DMS79 treated with DMSO at 0.1 percent for 48 hours (cell line): ENCODE data around the gene CTIF.

Source experiments
- DNase-seq: peaks from one replicate; lab custom pipeline; 2025; lab: John Stamatoyannopoulos, UW

CTIF gene

DNA sequence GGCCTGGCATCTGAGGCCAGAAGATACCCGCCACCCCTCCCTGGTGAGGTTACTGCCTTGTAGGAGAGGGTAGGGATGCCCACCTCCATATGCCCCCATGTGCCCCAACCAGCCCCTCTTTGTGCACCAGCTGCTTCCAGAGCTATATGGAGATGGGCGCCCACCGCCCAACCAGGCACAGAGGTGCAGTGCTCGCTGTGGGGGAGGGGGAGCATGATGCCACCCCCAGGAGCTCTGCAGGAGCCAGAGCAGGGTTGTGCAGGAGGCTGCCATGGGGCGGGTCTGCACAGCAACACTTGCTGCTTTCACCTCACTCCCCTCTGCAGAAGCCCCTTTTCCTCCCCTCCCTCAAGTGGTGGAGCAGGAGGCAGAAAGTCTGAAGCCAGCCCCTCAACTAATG lies 237.3 kb downstream of the CTIF start:
- DNase-seq, result no peak

DNA sequence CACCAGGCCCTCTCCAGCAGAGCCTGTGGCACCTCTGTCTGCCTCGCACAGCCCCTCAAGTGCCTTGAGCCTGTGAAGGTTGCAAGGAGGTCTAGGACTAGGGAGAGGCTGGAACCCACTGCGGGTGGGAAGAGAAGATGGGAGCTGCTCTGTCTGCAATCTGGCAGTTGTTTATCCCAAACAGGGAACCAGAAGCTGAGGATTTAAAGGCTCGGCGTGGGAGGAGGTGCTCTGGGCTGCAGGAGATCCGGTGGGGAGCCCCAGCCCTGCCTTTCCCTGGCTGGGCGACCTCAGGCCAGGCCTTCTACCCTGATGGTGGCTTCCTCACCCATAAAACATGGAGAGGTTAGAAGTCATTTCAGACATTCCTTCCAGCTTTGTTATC lies 237.8 kb downstream of the CTIF start:
- no peak for DNase-seq

DNA sequence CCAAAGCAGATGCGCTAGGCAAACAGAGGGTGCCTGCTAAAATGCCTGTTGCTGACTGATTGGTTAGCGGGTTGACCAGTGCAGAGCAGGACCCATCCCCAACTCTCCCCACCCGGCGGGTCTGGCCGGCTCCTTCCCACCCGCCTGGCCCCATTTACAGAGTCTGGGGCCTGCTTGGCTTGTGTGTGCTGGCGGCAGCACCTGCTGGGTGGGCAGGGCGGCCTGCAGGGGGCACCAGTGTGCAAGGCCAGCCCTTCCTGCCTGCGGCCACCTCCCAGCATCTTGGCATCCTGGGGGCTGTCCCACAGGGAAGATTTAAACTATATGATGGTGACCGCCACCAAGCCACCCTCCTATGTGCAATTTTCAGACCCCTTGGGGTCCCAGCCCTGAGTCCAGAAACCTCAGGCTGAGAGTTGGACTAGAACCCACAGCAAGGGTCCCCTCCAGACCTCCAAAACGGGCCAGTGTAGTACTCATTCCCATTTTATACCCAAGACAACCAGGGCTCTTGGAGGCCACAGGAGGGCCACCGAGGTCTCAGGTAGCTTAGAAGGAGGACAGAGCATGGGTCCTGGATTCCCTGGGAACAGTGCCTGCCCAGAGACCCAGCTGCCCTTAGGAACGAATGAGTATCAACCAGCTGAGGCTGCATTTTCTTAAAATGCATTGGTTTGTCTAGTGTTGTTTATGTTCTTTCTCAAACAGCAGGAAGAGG lies 238.4 kb downstream of the CTIF start:
- DNase-seq, result no peak

DNA sequence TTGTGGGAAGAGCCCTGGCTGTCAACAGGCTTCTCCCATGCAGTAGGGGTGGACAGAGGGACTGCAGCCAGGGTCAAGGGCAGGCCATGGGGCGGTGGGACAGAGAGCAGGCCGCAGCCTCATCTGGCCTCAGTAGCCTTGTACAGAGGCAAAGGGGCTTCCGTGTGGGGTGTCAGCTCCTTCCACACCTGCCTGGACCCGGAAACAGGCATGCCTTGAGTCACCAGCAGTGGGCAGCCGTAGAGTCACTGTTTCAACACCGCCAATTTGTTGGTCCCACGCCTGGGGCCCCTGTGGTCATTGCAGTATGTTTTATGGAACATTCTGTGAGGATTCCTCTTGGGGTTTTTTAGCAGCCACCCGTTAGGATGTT lies 238.9 kb downstream of the CTIF start:
- DNase-seq, result no peak

DNA sequence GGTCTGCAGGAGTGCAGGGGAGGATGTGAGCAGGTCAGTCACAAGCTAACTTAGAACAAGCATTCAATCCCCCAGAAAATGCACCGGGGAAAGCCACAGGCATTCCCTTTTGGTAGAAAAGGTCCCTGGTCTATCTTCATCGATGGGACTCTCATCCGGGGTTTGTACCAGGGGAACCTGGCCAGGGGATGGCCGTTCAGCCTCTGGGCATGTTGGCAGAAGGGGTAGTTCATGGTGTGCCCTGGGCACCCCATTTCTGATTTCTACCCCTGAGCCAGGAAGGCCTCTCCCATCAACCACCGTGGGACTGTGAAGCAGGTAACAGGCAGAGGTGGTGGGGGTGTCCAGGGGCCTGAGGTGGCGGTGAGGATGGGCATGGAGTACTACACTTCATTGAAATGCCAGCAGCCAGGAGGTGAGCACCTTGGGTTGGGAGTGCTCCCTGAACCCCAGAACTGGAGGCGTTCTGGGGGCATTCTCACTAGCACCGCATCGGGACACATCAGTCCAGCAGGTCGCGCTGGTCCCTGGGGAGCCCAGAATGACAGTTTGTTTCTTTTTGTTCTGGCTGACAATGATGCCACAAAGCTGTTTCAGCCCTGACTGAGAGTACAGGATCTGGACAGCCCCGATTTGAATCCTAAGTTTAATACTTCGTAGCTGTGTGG lies 239.6 kb downstream of the CTIF start:
- DNase-seq, result no peak

DNA sequence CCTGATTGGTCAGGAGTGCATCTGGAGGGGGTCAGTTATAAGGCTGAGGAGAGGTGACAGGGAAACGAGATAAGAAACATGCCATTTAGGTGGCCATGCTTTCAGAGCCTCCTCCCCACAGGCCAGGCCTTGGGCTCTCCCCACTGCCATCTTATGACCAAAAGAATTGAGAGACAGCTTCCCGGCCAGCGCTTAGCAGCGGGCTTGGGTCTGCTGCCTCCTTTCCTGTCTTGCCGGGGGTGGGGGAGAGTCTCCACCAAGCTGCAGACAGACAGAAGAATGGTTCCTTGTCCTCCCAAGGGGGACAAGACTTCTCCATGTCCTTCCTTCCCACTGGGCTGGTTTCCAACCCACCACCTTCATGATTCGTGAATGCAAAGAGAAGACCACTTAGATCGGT lies 240.6 kb downstream of the CTIF start:
- DNase-seq, result no peak

DNA sequence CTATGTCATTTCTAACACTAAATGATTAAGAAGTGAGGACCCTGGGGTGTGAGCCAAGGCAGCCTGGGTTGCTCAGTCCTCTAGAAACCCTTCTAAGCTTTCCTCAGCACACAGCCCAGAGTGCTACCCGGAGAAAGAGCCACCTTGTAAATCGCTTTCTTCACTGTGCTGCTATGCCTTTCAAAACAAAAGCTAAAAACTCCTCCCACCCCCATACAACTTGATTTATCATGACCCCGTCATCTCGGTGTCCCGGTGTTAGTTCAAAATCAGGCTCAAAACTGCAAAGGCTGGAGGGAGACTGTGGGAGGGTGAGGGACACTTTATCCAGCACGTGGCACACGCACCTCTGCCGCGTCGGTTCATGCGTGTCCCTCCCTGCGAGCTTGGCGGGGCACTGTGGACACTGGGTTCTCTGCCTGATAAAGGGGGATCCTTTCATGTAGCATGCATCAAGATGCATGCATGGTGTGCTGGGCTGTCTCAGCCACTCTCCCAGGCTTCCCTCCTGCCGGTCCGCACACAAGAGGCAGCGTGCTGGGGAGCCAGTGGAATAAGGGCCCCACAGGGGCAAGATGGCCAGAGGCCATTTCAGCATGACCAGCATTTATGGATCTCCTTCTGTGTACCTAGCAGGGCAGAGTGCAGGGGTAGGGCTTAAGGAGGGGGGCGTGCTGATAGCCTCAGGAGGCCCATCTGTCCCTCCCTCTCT lies 241.5 kb downstream of the CTIF start:
- DNase-seq, result no peak

DNA sequence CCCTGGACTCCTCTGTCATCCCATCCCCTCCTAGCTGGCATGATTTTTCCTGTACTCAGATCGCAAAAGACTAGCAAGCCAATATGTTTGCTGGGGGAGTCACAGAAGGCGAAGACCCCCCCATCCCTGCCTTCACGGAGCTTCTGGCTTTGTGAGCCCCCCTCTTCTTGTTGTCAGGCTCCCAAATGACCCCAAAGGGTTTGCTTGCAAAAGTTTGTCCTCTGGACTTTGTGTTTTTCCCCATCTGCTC lies 242.0 kb downstream of the CTIF start:
- no peak for DNase-seq

DNA sequence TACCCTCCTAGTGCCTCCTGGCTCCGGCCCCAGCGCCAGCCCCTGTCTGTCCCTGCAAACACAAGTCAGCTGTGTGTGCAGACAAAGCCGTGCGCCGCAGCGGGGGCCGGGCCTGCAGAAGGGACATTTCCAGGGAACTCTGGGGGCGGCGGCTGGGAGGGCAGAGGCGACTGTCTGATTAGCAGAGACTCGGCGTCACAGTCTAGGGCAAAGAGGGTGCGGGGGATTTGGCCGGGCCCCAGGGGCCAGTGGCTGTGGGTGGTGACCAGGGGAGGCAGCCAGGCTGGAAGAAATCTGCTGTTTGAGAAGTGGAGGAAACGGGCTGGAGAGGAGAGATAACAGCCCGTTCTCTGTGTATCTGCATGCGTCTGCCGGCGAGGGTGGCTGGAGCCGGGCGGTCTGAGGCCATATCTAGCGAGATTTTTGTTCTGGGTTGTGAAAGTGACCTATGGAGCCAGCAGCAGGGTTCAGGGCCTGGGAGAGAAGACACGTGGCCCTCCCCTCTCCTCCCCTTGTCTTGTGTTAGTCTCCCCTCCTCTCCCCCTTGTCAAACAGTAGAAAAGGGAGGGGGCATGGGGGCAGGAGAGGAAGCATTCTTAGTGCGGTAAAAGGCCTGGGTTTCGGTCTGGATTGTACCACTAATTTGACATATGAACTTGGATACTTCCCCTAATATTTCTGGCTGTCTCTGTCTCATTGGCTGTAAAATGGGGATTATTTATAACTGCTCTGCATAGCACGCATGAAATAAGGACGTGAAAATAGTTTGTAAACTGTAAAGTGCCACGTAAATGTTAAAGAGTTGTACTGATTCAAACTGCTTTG lies 242.5 kb downstream of the CTIF start:
- no peak for DNase-seq

DNA sequence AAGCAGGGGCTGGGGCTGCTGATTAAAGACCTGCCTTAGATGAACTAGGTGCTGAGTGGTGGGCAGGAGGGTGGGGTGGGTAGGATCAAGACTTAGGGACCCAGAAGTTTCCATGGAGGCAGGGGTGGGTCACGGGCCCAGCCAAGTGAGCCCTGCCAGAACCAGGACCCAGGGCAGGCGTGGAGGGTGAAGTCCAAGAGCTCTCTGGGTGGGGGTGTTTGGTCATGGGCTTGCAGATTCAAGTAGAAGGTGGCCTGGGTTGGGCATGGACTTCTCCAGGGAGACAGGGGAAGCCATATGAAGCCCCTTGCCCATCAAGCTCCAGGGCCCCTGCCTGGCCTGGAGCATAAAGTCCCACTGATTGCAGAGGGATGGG lies 243.1 kb downstream of the CTIF start:
- DNase-seq, result no peak

DNA sequence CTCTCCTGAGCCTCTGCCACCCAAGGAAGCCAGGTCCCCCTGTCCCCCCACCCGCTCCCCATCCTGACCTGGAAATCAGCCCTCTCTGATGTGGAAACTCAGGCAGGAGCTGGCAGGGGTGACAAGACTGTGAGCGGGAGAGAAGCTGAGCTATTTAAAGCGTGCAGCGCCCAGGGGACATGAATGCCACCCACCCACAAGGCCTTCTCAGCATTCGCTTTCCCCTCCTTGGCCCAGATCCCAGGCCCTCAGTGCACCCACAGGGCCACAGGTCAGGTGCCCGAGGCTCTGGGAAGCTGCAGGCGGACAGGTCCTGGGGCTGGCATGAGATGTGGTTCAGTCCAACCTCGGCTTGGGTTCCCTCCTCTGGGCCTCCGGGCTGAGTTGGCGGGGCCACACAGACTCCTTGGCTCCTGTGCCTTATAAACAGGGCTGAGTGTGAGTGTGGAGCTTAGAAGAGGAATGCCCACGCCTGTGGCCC lies 243.6 kb downstream of the CTIF start:
- DNase-seq, result no peak

DNA sequence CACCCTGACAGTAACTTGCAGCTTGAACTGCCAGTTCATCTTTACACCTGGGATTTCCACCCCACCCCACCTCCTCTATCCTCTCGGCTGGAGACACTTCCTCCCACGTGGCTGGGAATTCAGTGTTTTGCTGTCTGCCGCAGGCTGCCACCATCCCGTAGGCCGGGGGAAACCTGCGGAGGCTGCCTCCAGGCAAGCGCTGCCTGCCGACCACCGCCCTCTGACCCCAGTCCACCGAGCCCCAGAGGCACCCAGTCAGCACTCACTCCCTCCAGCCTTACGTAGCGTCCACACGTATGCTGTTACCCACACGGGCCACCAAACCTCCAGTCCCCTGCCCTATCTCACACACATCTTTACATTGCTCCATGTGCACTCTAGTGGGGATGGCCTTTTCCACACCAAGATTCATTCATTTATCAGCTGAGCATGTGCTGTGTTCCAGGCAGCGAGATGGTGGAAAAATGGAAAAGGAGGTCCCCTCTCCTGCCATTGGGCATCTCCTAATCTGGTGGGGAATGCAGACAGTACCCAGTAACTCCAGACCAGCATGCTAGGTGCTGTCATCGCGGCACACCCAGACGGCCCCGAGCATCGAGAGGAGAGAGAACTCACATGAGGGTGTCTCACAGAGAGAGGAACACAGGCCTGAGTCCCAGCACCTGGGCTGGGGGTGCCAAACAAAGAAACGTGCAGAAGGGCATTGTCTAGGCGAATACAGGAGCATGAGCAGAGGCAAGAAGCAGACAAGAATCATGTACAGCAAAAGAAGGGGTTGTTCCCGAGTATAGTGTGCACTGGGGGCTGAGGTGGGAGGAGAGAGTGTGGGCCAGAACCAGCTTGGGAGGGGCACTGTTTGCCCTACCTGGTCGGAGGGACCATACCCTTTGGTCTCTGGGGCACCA lies 245.0 kb downstream of the CTIF start:
- DNase-seq, result no peak

DNA sequence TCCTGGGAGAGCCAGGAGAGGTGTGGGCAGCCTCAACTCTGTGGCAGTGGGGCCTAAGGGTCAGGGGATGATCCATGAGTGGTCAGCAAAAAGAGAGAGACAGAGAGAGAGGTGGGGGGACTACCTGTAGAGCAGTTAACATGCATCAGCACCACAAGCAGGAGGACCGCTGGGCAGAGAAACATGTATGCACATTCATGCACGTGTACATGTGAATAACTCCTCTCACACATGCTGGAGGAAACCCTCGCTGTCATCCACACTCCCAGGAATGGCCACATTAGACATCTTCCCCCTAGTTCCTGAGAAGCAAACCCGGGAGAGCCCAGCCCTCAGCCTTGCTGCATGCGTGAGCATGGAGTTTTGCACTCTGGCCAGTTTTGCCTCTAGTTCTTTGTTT lies 245.8 kb downstream of the CTIF start:
- DNase-seq, result no peak

DNA sequence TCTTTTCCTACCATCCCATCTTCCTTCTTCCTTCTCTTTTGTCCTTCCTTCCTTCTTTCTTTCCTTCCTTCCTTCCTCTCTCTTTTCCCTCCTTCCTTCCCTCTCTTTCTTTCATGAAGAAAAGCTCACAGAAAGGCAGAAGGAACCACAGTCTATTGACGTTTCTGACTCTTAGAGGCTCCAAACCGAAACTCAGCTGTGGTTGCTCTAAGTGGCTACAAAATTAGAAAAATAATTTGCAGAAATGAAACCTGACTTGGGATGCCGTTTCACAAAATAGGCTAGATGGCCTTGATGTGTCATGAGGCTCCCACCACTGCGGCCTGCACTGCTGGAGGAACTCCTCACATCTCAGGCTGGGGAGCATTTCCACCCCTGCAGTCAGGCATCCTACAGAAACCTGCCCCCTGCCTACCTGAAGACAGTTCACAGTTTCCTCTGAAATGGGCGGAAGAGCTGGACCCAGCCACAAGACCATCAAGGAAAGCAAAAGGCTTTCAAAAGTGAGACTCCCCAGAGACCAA lies 246.3 kb downstream of the CTIF start:
- no peak for DNase-seq

DNA sequence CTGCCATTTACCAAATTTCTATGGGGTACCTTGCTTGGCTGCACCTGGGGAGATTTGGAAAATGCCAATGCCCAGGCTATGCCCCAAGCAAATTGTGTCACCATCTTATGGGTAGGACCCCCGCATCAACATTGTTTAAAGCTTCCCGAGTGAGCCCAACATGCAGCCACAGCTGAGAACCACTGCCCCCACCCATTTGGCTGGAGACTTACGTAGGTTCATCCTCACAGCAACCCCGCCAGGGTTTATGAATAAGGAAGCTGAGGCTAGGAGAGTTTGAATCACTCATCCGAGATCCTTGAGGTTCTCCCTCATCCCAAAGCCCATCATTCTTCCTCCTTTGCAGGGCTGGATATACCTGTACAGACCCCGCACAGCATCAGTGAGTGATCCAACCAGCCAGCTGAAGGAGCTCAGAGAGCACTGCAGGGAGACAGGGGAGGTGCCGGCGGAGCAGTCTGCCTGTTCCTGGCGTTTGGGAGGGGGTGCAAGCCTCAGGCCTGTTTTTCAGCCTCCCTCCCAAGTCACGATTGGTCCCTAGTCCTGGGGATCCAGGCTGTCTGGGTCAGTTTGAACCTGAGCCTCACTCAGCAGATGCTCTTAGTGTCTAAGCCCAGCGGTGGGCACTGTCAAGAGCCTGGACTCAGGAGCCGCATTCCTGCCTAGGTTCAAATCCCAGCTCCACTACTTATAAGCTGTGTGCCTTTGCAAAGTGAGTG lies 247.1 kb downstream of the CTIF start:
- no peak for DNase-seq

DNA sequence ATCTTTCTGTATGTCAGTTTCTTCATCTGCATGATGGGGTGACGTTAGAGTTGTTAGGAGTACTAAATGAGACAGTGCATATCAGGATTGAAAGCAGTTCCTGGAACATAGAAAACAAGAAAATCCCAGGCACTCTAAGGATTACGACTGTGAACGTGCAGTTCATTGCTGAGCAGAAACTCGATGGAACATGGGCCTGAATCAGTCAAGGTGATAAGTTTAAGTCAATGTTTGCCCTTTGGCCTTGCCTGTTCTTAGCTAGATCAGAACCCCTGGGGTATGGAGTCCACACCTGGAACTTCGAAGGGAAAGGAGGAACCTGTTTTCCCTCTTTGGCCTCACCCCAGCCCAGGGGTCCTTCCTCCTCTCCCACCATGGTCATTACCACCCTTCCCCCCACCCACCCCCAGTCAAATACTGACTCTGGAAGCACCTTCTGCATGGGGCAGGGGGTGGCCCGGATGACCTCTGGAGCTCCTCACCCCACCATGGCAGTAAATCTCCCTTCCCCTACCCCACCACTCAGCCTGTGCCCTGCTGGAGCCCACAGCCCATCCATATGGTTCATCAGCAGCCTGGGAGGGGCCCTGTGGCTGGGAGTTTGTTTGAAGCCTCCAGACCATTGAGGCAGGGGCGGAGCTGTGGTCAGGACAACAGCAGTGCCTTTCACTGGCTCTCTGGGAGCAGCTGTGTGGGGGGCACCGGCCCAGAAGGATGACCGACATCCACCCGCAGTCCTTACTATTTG lies 247.8 kb downstream of the CTIF start:
- DNase-seq, result no peak

DNA sequence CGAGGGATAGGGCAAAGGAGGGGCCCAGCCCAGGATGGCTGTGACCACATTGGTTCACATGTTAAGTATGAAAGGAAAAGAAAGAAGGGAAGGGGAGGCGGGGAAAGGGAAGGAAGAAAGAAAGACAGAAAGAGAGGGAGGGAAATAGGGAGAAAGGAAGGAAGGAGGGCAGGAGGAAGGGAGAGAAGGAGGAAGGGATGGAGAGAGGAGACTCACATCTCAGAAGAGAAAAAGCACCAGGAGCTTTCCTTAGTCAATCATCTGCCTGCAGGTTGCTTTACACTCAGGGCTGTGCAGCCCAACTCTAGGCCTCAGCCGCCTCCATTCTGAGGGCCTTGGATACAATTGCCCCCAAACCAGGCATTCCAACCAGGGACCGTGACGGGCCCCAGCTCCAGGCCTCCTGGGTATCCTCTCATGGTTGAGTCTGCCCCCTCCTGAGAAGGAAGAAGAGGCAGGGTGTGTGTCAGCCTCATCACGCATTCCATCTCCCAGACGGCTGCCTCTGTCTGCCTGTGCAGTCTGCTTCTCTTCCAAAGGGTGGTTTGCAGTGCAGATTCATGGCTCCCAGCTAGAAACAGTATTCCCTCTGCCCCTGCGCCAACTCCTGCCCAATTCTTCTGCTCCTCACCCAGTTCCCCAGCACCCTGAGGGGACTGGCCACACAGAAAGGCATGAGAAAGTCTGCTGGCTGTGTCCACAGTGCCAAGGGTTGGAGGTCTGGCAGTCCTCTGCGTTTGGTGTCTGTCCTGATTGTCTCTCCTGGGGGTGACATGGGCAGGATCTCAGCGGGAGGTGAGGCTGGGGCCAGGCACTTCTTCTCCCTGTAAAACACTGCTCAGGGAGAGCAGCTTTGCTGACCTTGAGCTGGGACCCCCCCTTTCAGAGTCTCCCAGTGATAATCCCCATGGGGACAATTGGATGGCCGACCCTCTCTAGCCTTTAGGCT lies 248.6 kb downstream of the CTIF start:
- DNase-seq, result no peak

DNA sequence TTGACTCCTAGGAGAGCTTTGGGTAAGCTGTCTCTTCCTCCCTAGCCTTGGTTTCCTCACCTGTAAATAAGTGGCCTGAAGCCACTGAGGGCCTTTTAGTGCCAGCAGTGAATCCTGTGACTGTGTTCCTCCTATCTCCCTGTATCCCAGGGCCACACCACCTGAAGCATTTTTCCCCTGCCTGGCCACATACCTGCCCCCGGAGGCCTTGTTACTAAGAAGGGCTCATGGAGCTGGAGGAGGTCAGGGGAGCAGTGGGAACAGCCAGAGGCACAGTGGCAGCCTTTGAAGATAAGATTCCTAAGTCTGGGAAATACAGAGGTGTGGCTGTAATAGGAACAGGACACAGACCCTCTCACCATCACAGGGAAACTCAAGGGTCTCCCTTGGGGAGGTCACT lies 249.5 kb downstream of the CTIF start:
- no peak for DNase-seq

DNA sequence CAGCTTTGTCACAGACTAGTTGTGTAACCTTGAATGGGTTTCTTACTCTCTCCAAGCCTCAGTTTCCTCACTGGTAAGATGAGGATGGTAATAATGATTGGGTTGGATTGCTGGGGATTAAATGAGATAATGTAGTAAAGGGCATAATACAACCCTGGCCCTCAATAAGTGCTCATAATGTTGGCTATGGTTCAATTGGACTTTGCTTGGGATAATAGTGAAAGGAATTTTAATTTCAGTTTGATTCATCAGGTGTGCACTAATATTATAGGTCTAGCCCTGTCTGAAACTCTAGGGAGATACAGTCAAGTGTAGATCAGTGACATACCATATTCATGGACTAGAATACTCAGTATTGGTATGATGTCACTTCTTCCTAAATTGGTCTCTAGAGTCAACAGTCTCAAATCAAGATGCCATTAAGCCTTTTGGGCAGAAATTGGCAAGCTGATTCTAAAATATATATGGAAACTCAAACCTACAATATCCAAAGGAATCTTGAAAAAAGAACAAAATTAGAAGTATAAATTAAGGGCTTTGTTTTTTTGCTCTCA lies 250.5 kb downstream of the CTIF start:
- DNase-seq, result no peak
